ENCODE data around the gene ANKRD40.
"Not testable (repeated sequence)": the region's sequence is repeated elsewhere in the genome, so short reads cannot be mapped to it uniquely, and the experiment has no call there.

Gene ANKRD40

GRCh38 chr17:50707289-50708049 lies at the start of gene ANKRD40:
Gene ANKRD40 (minus strand): TSS chr17:50707914. CDS start chr17:50707654, 260 bp downstream.
- DNase-seq = peak; percentile 81

GRCh38 chr17:50754521-50754920 lies 46.8 kb upstream of the ANKRD40 start:
- DNase-seq = no peak

GRCh38 chr17:50749245-50749644 lies 41.5 kb upstream of the ANKRD40 start:
- no peak for DNase-seq

- no peak for DNase-seq
Measured at GRCh38 chr17:50745631-50746030, 37.9 kb upstream of the ANKRD40 start.

GRCh38 chr17:50739098-50739497 lies 31.4 kb upstream of the ANKRD40 start:
- no peak for DNase-seq

- no peak for DNase-seq
Measured at GRCh38 chr17:50737118-50737698, 29.5 kb upstream of the ANKRD40 start.

GRCh38 chr17:50735287-50735686 lies 27.6 kb upstream of the ANKRD40 start:
- DNase-seq = no peak

GRCh38 chr17:50731575-50732460 lies 24.1 kb upstream of the ANKRD40 start:
- no peak for DNase-seq

- no peak for DNase-seq
Measured at GRCh38 chr17:50728881-50729765, 21.4 kb upstream of the ANKRD40 start.

GRCh38 chr17:50728112-50728429 lies 20.4 kb upstream of the ANKRD40 start:
- DNase-seq = no peak

- no peak for DNase-seq
Measured at GRCh38 chr17:50725769-50726655, 18.3 kb upstream of the ANKRD40 start.

- not testable (repeated sequence) for DNase-seq
Measured at GRCh38 chr17:50724622-50725021, 16.9 kb upstream of the ANKRD40 start.

- DNase-seq = no peak
Measured at GRCh38 chr17:50722746-50723145, 15.0 kb upstream of the ANKRD40 start.

- DNase-seq = no peak
Measured at GRCh38 chr17:50721194-50722010, 13.7 kb upstream of the ANKRD40 start.

GRCh38 chr17:50719924-50720794 lies 12.4 kb upstream of the ANKRD40 start:
- DNase-seq = no peak

GRCh38 chr17:50719144-50719923 lies 11.6 kb upstream of the ANKRD40 start, which contains the start of gene LUC7L3:
Gene LUC7L3 (plus strand): TSS chr17:50719603. CDS start chr17:50719733, 130 bp downstream.
- peak; percentile 37 for DNase-seq

GRCh38 chr17:50715471-50715870 lies 7.8 kb upstream of the ANKRD40 start:
- DNase-seq = no peak

- DNase-seq = no peak
Measured at GRCh38 chr17:50712641-50713040, 4.9 kb upstream of the ANKRD40 start.

- no peak for DNase-seq
Measured at GRCh38 chr17:50710650-50711049, 2.9 kb upstream of the ANKRD40 start.
